Measurements from ENCODE around the gene ZNF516. TPM values are rescaled to one million over a fixed set of nuclear protein-coding genes. Genes with fewer than 3 reads are reported as not detected.
A peak's percentile ranks its signal among the peaks of the same experiment; 100 is the strongest.

ZNF516 gene
- polyA plus RNA-seq, 1 donor from 2014 or later: 1.2 TPM

- Mint-ChIP-seq H3K4me3 (no peak overlapping the region), H3K4me1 (no peaks in the 10 kb centered on the region), H3K9me3 (no peaks in the 10 kb centered on the region), H3K36me3 (no peaks in the 10 kb centered on the region), H3K27me3 (no peaks in the 10 kb centered on the region), H3K27ac (peak overlapping the region in 1 of 3 donors; percentile 44)
These were observed 64.4 kb downstream of the ZNF516 start for GRCh38 chr18:76430636-76431035.

GRCh38 chr18:76429262-76430126, 65.5 kb downstream of the ZNF516 start:
- Mint-ChIP-seq H3K4me1 (no peaks in the 10 kb centered on the region), H3K27me3 (no peaks in the 10 kb centered on the region), H3K9me3 (no peaks in the 10 kb centered on the region), H3K36me3 (no peaks in the 10 kb centered on the region), H3K4me3 (no peak overlapping the region), H3K27ac (no peak overlapping the region)

- Mint-ChIP-seq H3K9me3 (no peaks in the 10 kb centered on the region), H3K36me3 (no peaks in the 10 kb centered on the region), H3K4me3 (no peak overlapping the region), H3K27me3 (no peaks in the 10 kb centered on the region), H3K4me1 (no peaks in the 10 kb centered on the region), H3K27ac (no peak overlapping the region)
These were observed 66.4 kb downstream of the ZNF516 start for GRCh38 chr18:76428396-76429261.

GRCh38 chr18:76426737-76427305, 68.2 kb downstream of the ZNF516 start:
- Mint-ChIP-seq H3K4me1 (no peaks in the 10 kb centered on the region), H3K36me3 (no peaks in the 10 kb centered on the region), H3K27me3 (no peaks in the 10 kb centered on the region), H3K27ac (no peak overlapping the region), H3K4me3 (no peak overlapping the region), H3K9me3 (no peaks in the 10 kb centered on the region)

- H3K27me3 Mint-ChIP-seq: no peaks in the 10 kb centered on the region
- no peaks in the 10 kb centered on the region for H3K9me3 Mint-ChIP-seq
- H3K36me3 Mint-ChIP-seq: no peaks in the 10 kb centered on the region
- H3K27ac Mint-ChIP-seq: no peak overlapping the region
- H3K4me3 Mint-ChIP-seq: no peak overlapping the region
- H3K4me1 Mint-ChIP-seq: no peaks in the 10 kb centered on the region
These were observed 69.6 kb downstream of the ZNF516 start for GRCh38 chr18:76425146-76426131.

GRCh38 chr18:76422838-76423237, 72.2 kb downstream of the ZNF516 start:
- Mint-ChIP-seq H3K4me1 (no peaks in the 10 kb centered on the region), H3K4me3 (no peak overlapping the region), H3K27ac (no peak overlapping the region), H3K36me3 (no peaks in the 10 kb centered on the region), H3K9me3 (no peaks in the 10 kb centered on the region), H3K27me3 (no peaks in the 10 kb centered on the region)

- Mint-ChIP-seq H3K27ac (no peak overlapping the region), H3K9me3 (no peaks in the 10 kb centered on the region), H3K4me3 (no peak overlapping the region), H3K27me3 (no peaks in the 10 kb centered on the region), H3K4me1 (no peaks in the 10 kb centered on the region), H3K36me3 (no peaks in the 10 kb centered on the region)
These were observed 72.9 kb downstream of the ZNF516 start for GRCh38 chr18:76422121-76422520.

- Mint-ChIP-seq H3K36me3 (no peaks in the 10 kb centered on the region), H3K9me3 (no peaks in the 10 kb centered on the region), H3K27me3 (no peaks in the 10 kb centered on the region), H3K4me1 (no peaks in the 10 kb centered on the region), H3K4me3 (no peak overlapping the region), H3K27ac (no peak overlapping the region)
These were observed 73.4 kb downstream of the ZNF516 start for GRCh38 chr18:76421685-76422078.

- no peak overlapping the region for H3K4me3 Mint-ChIP-seq
- no peaks in the 10 kb centered on the region for H3K27me3 Mint-ChIP-seq
- H3K27ac Mint-ChIP-seq: no peak overlapping the region
These were observed 74.0 kb downstream of the ZNF516 start for GRCh38 chr18:76420898-76421684.

GRCh38 chr18:76419811-76420210, 75.2 kb downstream of the ZNF516 start:
- Mint-ChIP-seq H3K9me3 (no peaks in the 10 kb centered on the region), H3K27me3 (no peaks in the 10 kb centered on the region), H3K27ac (no peak overlapping the region), H3K4me1 (no peaks in the 10 kb centered on the region), H3K4me3 (no peak overlapping the region), H3K36me3 (no peaks in the 10 kb centered on the region)

More at GRCh38 chr18:76420898-76421684, 74.0 kb downstream of the ZNF516 start:
- no peaks in the 10 kb centered on the region for H3K36me3 Mint-ChIP-seq
- no peaks in the 10 kb centered on the region for H3K4me1 Mint-ChIP-seq
- H3K9me3 Mint-ChIP-seq: no peaks in the 10 kb centered on the region

- Mint-ChIP-seq H3K4me3 (no peak overlapping the region), H3K27ac (no peak overlapping the region), H3K9me3 (no peaks in the 10 kb centered on the region), H3K27me3 (no peaks in the 10 kb centered on the region), H3K4me1 (no peaks in the 10 kb centered on the region), H3K36me3 (no peaks in the 10 kb centered on the region)
These were observed 78.1 kb downstream of the ZNF516 start for GRCh38 chr18:76416911-76417310.

GRCh38 chr18:76414936-76415621, 80.0 kb downstream of the ZNF516 start:
- H3K36me3 Mint-ChIP-seq: no peaks in the 10 kb centered on the region
- H3K9me3 Mint-ChIP-seq: no peaks in the 10 kb centered on the region
- H3K27ac Mint-ChIP-seq: no peak overlapping the region
- H3K4me1 Mint-ChIP-seq: peaks cover 0 to 3% (median 0%) of the 10 kb centered on the region in 3 donors
- H3K4me3 Mint-ChIP-seq: no peak overlapping the region
- no peaks in the 10 kb centered on the region for H3K27me3 Mint-ChIP-seq

GRCh38 chr18:76412818-76413565, 82.0 kb downstream of the ZNF516 start:
- Mint-ChIP-seq H3K4me3 (no peak overlapping the region), H3K9me3 (no peaks in the 10 kb centered on the region), H3K36me3 (no peaks in the 10 kb centered on the region), H3K27me3 (no peaks in the 10 kb centered on the region), H3K4me1 (peaks cover 0 to 3% (median 0%) of the 10 kb centered on the region in 3 donors), H3K27ac (peak overlapping the region in 1 of 3 donors; percentile 80)

All from IgD-negative memory B cell (primary cell).